Activated naive CD4-positive, alpha-beta T cell treated with Interleukin-2 at 50 U/mL for 16 hours (primary cell): ENCODE results near the gene KIF1A.
"Not testable (repeated sequence)": the region's sequence is repeated elsewhere in the genome, so short reads cannot be mapped to it uniquely, and the experiment has no call there.

Experiments used
- DNase-seq: peaks from one replicate; pipeline ENCODE4 v3.0.0-alpha.2; 2020

The KIF1A gene

DNA sequence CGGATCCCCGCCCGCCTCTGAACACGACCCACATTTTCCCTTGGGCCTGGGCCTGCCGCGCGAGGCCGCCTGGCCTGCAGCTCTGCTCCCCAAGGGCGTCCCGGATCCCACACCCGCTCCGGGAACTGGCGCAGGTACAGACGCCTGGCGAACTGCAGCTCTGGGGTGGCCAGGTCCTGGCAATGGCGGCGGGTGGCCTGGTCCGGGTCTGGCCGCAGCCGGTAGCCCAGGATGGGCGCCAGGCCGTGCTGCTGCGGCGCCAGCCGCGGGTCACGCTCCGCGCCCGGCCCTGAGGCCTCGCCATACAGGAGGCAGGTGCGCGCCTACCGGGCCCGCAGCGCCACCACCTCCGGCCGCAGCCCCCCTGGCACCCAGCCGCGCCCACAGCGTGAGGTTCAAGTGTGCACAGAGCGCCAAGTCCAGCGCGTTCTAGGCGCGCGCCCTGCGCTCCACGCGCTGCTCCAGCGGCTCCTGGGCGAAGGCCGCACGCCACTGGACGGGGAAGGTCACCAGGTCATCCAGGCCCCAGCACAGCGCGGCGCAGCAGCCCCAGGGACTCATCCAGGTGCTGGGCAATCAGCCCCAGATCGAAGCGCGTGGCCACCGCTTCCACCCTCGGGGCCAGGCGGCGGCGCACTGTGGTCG lies 118.8 kb downstream of the KIF1A start:
- no peak for DNase-seq

DNA sequence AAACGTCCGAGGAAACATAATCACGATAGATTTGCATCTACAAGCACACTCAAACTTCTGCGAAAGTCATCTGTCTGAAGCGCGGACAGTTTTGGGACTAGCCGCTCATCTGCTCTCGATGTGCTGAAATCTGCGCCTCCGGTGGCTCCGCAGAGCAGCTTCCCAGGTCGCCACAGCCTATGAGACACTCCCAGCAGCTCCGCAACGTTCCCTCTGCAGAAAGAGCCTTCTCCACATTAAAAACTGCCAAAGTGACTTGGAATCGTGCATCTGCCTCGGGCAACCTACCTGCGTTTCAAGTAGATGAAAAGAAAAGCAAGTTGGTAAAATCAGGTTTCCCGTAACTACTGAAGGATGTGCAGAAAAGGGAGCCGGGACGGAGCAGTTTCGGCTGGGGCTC lies 119.4 kb downstream of the KIF1A start:
- not testable (repeated sequence) for DNase-seq

DNA sequence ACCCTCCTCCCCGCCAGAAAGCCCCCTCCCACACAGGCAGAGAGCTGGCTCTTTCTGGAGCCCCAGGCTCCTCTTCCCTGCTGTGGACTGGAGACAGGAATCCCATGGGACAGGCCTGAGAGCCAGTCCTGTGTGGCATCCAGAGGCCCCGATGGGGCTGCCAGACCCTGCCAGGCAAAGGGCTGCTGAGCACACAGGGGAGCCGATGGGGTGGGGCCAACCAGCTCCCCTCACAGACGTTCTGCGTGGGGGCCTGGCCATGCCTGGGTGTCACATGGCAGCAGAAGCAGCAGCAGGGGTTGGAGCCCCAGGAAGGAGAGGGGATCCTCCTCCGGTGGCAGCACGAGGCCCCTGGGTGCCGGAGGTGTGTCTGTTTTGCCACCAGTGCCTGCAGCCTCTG lies 120.2 kb downstream of the KIF1A start:
- DNase-seq, result not testable (repeated sequence)

- DNase-seq, result not testable (repeated sequence)
Observed at GRCh38 chr2:240698852-240699561, 121.0 kb downstream of the KIF1A start.

DNA sequence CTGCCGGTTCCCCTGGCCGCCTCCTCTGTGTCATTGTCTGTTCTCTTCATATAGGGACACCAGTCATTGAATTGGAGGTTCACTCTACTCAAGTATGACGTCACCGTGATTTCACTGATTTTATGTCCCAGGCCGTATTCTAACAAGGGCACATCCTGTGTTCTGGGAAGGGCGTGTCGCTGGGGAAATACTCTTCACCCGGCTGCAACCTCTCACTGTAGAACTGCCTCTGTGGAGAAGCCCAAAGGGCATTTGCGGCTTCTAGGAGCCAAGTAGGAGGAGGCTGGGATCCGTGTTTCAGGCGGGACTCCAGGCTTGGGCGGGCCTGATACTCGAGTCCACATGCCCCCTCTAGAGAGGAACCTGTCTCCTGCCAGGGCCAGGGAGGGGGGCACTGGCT lies 123.5 kb downstream of the KIF1A start:
- not testable (repeated sequence) for DNase-seq

DNA sequence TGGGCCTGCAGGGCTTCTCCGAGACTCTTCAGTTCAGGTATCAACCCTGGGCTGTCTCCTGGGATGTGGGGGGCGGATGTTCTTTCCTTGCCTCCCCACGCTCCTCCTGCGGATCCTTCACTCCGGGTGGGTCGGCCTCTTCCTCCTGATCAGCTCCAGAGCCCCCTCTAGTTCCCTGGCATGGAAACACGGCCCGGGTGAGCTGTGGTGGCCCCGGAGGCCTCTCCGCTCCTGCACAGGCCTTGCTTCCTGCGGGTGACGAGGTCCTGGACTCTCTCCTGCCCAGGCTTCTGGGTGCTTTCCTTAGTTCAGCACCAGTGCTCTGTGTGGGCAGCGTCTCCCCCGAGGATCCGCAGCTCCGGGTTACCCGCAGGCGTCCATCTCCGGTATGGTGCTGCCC lies 124.4 kb downstream of the KIF1A start:
- DNase-seq, result not testable (repeated sequence)

- DNase-seq, result not testable (repeated sequence)
Observed at GRCh38 chr2:240694304-240694703, 125.7 kb downstream of the KIF1A start.

DNA sequence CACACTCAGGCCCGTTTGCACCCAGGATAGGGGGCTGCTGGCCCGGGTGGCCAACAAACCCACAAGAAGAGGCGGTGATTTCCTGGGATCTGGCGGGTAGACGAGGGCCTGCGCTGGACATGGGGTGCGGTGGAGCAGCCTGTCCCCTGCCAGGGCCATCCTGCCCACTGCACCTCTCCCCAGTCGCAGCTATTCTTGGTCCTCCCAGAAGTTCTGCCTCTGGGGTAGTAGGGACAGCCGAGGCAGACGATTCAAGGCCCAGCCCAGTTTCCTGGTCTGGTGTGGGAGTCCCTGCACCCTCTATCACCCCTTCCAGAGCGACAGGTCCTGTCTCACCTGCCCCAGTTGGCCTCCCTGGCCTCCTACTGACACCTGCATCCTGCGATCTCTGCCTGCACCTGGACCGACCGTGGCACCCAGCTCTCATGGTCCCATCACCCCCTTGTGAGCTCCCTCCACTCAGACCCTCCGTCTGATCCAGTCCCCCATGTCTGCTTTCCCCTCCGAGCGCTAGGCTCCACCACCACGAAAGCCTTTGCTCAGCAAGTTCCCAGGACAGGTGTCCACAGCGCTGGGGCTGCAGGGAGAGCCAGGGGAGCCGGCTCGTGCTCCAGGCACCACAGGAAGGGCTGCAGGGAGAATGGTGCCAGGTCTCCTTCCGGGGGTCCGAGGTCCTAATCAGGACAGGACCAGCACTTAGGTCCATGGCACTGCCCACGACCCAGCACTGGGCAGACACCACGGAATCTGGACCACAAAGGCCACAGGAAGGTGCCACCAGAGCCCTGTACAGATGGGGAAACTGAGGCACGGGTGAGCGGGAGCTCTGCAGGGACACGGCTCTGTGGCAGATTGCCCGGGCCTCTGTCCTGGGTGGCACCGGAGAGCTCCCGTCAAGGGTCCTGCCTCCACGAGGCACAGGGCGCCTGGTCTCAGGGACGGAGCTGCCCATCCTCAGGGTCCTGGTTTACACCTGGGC lies 127.1 kb downstream of the KIF1A start:
- not testable (repeated sequence) for DNase-seq

GRCh38 chr2:240691631-240692420 lies 128.2 kb downstream of the KIF1A start, which contains the start of gene AQP12A:
AQP12A (plus strand) TSS chr2:240691866; CDS start chr2:240691914, 48 bp downstream.
- not testable (repeated sequence) for DNase-seq

DNA sequence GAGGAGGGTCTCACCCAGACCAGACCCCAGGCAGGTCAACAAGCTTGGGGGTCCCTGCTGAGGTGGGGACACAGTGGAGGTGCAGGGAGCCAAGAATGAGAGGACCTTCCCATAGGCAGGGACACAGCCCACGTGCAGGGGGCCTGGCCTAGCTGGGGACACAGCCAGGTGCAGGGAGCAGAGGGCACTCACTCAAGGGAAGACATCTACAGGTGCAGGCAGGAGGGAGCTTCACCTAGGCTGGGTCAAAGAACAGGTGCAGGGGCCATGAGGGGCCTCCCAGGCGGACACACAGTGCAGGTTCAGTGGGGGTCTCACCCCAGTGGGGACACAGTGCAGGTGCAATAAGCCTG lies 129.0 kb downstream of the KIF1A start:
- not testable (repeated sequence) for DNase-seq

- not testable (repeated sequence) for DNase-seq
Observed at GRCh38 chr2:240690421-240691074, 129.5 kb downstream of the KIF1A start.

- no peak for DNase-seq
Observed at GRCh38 chr2:240689975-240690374, 130.0 kb downstream of the KIF1A start.

- DNase-seq, result no peak
Observed at GRCh38 chr2:240688553-240688919, 131.5 kb downstream of the KIF1A start.

DNA sequence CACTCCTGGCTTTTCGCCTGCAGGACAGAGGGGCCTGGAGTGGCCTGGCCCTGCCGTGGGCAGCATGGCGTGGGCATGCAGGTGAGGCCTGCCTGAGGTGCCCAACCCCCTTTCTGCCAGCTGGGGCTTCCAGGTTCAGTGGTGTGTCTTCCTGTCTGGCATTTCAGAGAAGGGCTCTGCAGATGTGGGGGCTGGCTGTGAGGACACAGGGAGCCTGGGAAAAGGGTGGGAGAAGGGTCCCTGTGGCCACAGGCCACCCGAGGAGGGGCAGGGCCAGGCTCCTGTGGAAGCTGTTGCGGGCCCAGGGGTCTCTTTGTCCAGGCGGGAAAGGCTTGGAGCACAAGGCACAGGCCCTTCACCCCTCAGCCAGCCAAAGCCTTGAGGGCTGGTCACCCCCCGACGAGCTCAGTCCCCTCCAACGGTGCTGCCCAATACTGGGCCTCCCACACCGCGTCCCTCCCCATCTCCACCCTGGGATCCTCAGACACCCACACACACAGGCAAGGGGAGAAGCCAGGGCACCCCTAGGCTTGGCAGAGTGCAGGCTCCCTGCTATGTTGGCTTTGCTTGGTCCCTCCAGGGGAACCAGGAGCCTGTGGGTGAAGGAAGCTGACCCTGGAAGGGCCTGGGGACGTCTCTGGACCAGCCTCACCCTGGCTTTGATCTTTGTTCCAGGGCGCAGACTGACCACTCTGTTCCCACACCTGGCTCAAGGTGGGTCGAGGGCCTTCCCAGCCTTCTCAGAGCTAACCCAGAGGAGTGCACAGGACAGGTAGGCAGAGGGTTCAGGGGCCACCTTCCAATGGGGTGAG lies 132.1 kb downstream of the KIF1A start:
- no peak for DNase-seq

DNA sequence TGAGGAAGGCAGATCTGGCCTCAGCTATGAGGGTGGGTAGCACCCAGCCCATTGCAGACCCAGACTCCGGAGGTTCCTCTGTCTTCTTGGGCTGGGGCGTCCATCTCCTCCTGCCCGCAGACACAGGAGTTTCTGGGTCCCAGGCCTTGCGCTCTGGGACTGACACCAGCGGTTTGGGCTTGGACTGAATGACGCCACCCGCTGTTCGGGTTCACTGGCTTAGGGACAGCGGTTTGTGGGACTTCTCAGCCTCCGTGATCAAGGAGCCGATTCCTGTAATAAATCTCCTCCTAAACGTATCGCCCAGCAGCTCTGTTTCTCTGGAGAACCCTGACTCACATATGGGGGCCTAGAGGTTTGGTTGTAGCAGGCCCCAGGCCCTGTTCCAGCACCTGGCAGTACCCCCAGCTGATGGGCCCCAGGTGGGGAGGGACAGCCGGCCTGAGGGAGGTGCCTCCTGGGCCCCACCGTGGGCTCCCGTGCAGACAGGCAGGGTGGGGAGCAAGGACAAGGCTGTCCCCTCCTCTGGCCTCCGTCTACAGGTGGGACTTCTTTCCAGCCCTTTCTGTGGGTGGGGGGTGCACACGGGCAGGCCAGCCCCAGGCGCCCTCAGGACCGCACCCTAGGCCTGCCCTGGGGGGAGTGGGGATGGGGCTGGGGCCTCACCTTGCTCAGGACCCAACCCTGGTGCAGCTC lies 132.8 kb downstream of the KIF1A start:
- DNase-seq, result no peak

DNA sequence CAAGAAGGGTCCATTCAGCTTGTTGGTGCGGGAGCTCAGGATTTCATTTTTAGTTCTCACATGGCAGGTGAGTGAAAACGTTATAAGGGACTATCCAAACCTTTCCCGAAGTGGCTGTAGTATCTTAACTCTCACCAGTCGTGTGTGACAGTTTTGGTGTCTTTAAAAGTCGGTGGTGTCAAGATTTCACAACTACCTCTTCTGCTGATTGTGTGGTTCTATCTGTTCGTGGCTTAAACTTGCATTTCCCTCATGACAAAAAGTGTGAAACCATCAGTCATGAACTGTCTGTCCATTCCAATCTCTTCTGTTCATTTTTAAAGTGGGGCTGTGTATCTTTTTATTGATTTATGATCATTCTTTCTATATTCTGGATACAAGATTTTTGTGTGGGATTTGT lies 133.6 kb downstream of the KIF1A start:
- DNase-seq, result no peak

DNA sequence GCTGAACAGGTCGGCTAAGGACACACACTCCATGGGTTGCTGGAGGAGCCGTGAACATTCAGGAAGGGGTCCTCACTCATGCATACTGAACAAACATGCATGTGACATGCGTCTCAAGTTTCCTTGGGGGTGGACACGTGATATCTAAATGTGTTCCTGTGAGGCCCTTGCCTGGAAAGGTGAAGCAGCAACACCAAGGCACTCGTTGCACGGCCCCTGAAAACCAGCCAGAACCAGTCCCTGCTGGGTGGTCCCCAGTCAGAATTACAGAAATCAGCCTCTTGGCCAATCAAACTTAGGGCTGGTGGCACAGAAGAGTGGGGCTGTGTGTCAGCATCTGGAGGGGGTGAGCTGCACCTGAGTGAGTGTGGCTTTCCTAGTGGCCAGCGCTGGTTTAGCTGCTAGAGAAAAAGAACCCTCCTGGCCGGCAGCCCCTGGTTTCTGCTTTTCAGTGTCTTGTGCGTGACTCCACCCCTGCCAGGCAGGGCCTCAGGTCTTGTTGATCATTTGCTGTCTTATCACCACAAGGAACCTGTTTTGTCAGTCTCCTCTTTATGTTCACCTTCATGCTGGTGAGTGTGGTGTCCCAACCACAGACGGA lies 134.1 kb downstream of the KIF1A start:
- no peak for DNase-seq

DNA sequence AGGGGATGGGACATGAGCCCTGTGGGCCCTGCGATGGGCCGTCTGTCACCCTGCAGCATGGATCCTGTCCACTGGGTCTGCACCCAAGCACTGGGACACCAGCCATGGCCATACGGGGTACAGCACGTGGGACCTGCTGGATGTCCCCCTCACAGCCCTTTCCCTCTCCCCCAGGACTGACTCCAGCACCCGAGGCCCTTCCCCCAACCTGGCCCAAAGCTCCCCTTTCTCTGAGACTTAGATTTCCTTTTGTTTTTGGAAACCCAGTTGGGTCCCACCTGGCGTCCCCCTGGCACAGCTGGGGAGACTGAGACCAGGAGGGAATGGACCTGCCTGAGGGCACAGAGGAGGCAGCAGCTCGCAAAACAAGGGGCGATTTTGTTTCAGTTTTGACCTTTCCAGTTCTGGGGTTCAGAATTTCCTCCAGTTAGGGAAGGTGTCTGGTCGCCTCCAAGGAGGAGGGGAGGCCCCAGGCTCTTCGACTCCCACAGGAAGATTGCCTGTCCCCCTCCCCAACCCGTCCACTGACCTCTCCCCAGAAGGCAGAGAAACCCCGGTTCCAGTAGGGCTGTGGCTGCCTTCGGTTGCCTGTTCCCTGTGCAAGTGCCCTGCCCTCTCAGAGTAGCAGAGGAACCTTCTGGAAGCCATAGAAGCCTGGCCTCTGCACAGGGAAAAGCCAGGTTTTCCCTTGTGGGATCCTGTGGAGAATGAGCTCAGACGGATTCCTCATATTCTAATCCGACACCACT lies 135.9 kb downstream of the KIF1A start:
- DNase-seq, result not testable (repeated sequence)

- not testable (repeated sequence) for DNase-seq
Observed at GRCh38 chr2:240683329-240683979, 136.6 kb downstream of the KIF1A start.
